ENCODE measurements around the gene QDPR.

GRCh38 chr4:17544831-17545234 is 32.9 kb upstream of the QDPR start:
- TF ChIP-seq CTCF (IDR thresholded peaks at IDR 0.05; ENCODE audit: insufficient read depth, low read depth, low read length) (no peak), EZH2 (IDR thresholded peaks at IDR 0.05; ENCODE audit: insufficient read depth, low read length) (no peak)

Measured in astrocyte (in vitro differentiated cells and primary cell).